Measurements from ENCODE around the gene SYCP3. TPM values are rescaled to one million over a fixed set of nuclear protein-coding genes. Genes with fewer than 3 reads are reported as not detected.

Gene SYCP3
- total RNA-seq, 4 donors from 2014 or later: not detected

- DNase-seq: no peak
- H3K27ac ChIP-seq: no peak overlapping the region
- H3K36me3 ChIP-seq: peaks cover 0 to 90% (median 0%) of the 10 kb centered on the region in 3 donors
Observed at GRCh38 chr12:101746661-101747060, 7.4 kb upstream of the SYCP3 start.

GRCh38 chr12:101746196-101746595 is 6.9 kb upstream of the SYCP3 start:
- Histone ChIP-seq H3K4me3 (no peak overlapping the region), H3K36me3 (peaks cover 0 to 89% (median 0%) of the 10 kb centered on the region in 3 donors), H3K27ac (peak overlapping the region in 1 of 4 donors; percentile 4), H3K4me1 (no peaks in the 10 kb centered on the region), H3K27me3 (no peaks in the 10 kb centered on the region), H3K9me3 (no peaks in the 10 kb centered on the region)
- DNase-seq: no peak
- TF ChIP-seq POLR2A (IDR thresholded peaks at IDR 0.05) (no peak), CTCF (IDR thresholded peaks at IDR 0.05) (no peak)

More at GRCh38 chr12:101746661-101747060, 7.4 kb upstream of the SYCP3 start:
- Histone ChIP-seq H3K4me3 (no peak overlapping the region), H3K27me3 (no peaks in the 10 kb centered on the region), H3K4me1 (no peaks in the 10 kb centered on the region), H3K9me3 (no peaks in the 10 kb centered on the region)
- TF ChIP-seq CTCF (IDR thresholded peaks at IDR 0.05): no peak
- no peak for TF ChIP-seq POLR2A (IDR thresholded peaks at IDR 0.05)

- H3K27me3 ChIP-seq: no peaks in the 10 kb centered on the region
- no peak for TF ChIP-seq CTCF (IDR thresholded peaks at IDR 0.05)
- no peak for TF ChIP-seq POLR2A (IDR thresholded peaks at IDR 0.05)
- H3K27ac ChIP-seq: peak overlapping the region in 1 of 4 donors; percentile 4
- peaks cover 0 to 93% (median 0%) of the 10 kb centered on the region in 3 donors for H3K36me3 ChIP-seq
- H3K4me1 ChIP-seq: no peaks in the 10 kb centered on the region
- H3K4me3 ChIP-seq: no peak overlapping the region
- no peaks in the 10 kb centered on the region for H3K9me3 ChIP-seq
- DNase-seq: no peak
Observed at GRCh38 chr12:101745481-101745880, 6.2 kb upstream of the SYCP3 start.

GRCh38 chr12:101743724-101744472 is 4.6 kb upstream of the SYCP3 start:
- H3K36me3 ChIP-seq: peaks cover 0 to 91% (median 2%) of the 10 kb centered on the region in 3 donors
- no peak overlapping the region for H3K4me3 ChIP-seq
- no peaks in the 10 kb centered on the region for H3K9me3 ChIP-seq
- H3K27ac ChIP-seq: peak overlapping the region in 3 of 4 donors; percentile 23 to 82 (median 80)
- no peaks in the 10 kb centered on the region for H3K27me3 ChIP-seq
- H3K4me1 ChIP-seq: no peaks in the 10 kb centered on the region
- TF ChIP-seq CTCF (IDR thresholded peaks at IDR 0.05) (no peak), POLR2A (IDR thresholded peaks at IDR 0.05) (no peak)
- DNase-seq: peak in 2 of 3 donors; percentile 83 to 89

- no peak for DNase-seq
- H3K27ac ChIP-seq: peak overlapping the region in 3 of 4 donors; percentile 23 to 80 (median 73)
- no peak for TF ChIP-seq POLR2A (IDR thresholded peaks at IDR 0.05)
- no peak for TF ChIP-seq CTCF (IDR thresholded peaks at IDR 0.05)
- H3K27me3 ChIP-seq: no peaks in the 10 kb centered on the region
- peaks cover 0 to 91% (median 2%) of the 10 kb centered on the region in 3 donors for H3K36me3 ChIP-seq
- H3K4me1 ChIP-seq: no peaks in the 10 kb centered on the region
- H3K4me3 ChIP-seq: no peak overlapping the region
- no peaks in the 10 kb centered on the region for H3K9me3 ChIP-seq
Observed at GRCh38 chr12:101743242-101743641, 4.0 kb upstream of the SYCP3 start.
